Parathyroid adenoma (tissue), 2 donors: ENCODE results near the gene PLEKHB2.
A peak's percentile ranks its signal among the peaks of the same experiment; 100 is the strongest.

Source experiments
- H2AFZ ChIP-seq: fragments of 300-600 bp; sonication (generic); one replicate; pipeline ENCODE4 v1.7.0; 2017; ENCODE audit warnings: antibody characterized with exemption, mild to moderate bottlenecking
- H3K27ac ChIP-seq: fragments of 300-600 bp; sonication (generic); one replicate; pipeline ENCODE4 v1.7.0; 2017
- H3K27me3 ChIP-seq: fragments of 300-600 bp; sonication (generic); one replicate; pipeline ENCODE4 v1.7.0; 2017; ENCODE audit warnings: low read length; ENCODE audit not compliant: control insufficient read depth, insufficient read depth
- H3K36me3 ChIP-seq: fragments of 300-600 bp; sonication (generic); one replicate; pipeline ENCODE4 v1.7.0; 2017; ENCODE audit warnings: low read length; ENCODE audit not compliant: control insufficient read depth, insufficient read depth
- H3K4me1 ChIP-seq: fragments of 300-600 bp; sonication (generic); one replicate; pipeline ENCODE4 v1.7.0; 2017; ENCODE audit warnings: control low read depth
- H3K4me2 ChIP-seq: fragments of 300-600 bp; sonication (generic); one replicate; pipeline ENCODE4 v1.7.0; 2017; ENCODE audit warnings: low read length
- H3K4me3 ChIP-seq: fragments of 300-600 bp; sonication (generic); one replicate; pipeline ENCODE4 v1.7.0; 2017; ENCODE audit warnings: low read depth, low read length
- H3K79me2 ChIP-seq: fragments of 300-600 bp; sonication (generic); one replicate; pipeline ENCODE4 v1.7.0; 2017; ENCODE audit warnings: control low read depth
- H3K9ac ChIP-seq: fragments of 300-600 bp; sonication (generic); one replicate; pipeline ENCODE4 v1.7.0; 2017; ENCODE audit warnings: mild to moderate bottlenecking
- H3K9me3 ChIP-seq: fragments of 300-600 bp; sonication (generic); one replicate; pipeline ENCODE4 v1.7.0; 2017; ENCODE audit warnings: low read length; ENCODE audit not compliant: control insufficient read depth
- TF ChIP-seq, protein P1 (sequence below): fragments of 300-600 bp; sonication (generic); IDR thresholded peaks from one replicate; pipeline ENCODE4 v1.7.0; 2017; ENCODE audit warnings: antibody characterized with exemption, mild to moderate bottlenecking
- donor health status: primary hyperparathyroidism.

The PLEKHB2 gene

GRCh38 chr2:131094463-131095281, 10.5 kb upstream of the PLEKHB2 start:
- H3K27me3 ChIP-seq: no peaks in the 10 kb centered on the region
- H3K36me3 ChIP-seq: no peaks in the 10 kb centered on the region
- no peak overlapping the region for H3K27ac ChIP-seq
- no peak overlapping the region for H3K4me2 ChIP-seq
- H3K9me3 ChIP-seq: no peaks in the 10 kb centered on the region
- H3K79me2 ChIP-seq: peaks cover 21% of the 10 kb centered on the region
- peaks cover 2% of the 10 kb centered on the region for H3K4me1 ChIP-seq
- no peak overlapping the region for H3K4me3 ChIP-seq
- H3K9ac ChIP-seq: no peak overlapping the region
- TF ChIP-seq, protein P1, sequence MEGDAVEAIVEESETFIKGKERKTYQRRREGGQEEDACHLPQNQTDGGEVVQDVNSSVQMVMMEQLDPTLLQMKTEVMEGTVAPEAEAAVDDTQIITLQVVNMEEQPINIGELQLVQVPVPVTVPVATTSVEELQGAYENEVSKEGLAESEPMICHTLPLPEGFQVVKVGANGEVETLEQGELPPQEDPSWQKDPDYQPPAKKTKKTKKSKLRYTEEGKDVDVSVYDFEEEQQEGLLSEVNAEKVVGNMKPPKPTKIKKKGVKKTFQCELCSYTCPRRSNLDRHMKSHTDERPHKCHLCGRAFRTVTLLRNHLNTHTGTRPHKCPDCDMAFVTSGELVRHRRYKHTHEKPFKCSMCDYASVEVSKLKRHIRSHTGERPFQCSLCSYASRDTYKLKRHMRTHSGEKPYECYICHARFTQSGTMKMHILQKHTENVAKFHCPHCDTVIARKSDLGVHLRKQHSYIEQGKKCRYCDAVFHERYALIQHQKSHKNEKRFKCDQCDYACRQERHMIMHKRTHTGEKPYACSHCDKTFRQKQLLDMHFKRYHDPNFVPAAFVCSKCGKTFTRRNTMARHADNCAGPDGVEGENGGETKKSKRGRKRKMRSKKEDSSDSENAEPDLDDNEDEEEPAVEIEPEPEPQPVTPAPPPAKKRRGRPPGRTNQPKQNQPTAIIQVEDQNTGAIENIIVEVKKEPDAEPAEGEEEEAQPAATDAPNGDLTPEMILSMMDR: no peak
- H2AFZ ChIP-seq: peak overlapping the region; percentile 97

GRCh38 chr2:131103165-131103564, 2.0 kb upstream of the PLEKHB2 start:
- H3K79me2 ChIP-seq: peaks cover 25% of the 10 kb centered on the region
- no peaks in the 10 kb centered on the region for H3K36me3 ChIP-seq
- no peak overlapping the region for H3K9ac ChIP-seq
- H3K4me3 ChIP-seq: no peak overlapping the region
- H3K4me1 ChIP-seq: peaks cover 11% of the 10 kb centered on the region
- peak overlapping the region; percentile 31 for H2AFZ ChIP-seq
- TF ChIP-seq, protein P1: no peak
- no peaks in the 10 kb centered on the region for H3K9me3 ChIP-seq
- no peaks in the 10 kb centered on the region for H3K27me3 ChIP-seq
- no peak overlapping the region for H3K4me2 ChIP-seq
- no peak overlapping the region for H3K27ac ChIP-seq

GRCh38 chr2:131104487-131105155, 515 bp upstream of the PLEKHB2 start:
- peak overlapping the region; percentile 91 for H2AFZ ChIP-seq
- H3K4me2 ChIP-seq: peak overlapping the region; percentile 86
- peak overlapping the region; percentile 96 for H3K4me3 ChIP-seq
- TF ChIP-seq, protein P1: no peak
- no peaks in the 10 kb centered on the region for H3K36me3 ChIP-seq
- H3K4me1 ChIP-seq: peaks cover 11% of the 10 kb centered on the region
- peak overlapping the region; percentile 93 for H3K27ac ChIP-seq
- no peaks in the 10 kb centered on the region for H3K9me3 ChIP-seq
- no peaks in the 10 kb centered on the region for H3K27me3 ChIP-seq
- H3K9ac ChIP-seq: peak overlapping the region; percentile 25
- H3K79me2 ChIP-seq: peaks cover 33% of the 10 kb centered on the region

- H2AFZ ChIP-seq: peak overlapping the region; percentile 91
- H3K27me3 ChIP-seq: no peaks in the 10 kb centered on the region
- peak overlapping the region; percentile 96 for H3K4me3 ChIP-seq
- TF ChIP-seq, protein P1: no peak
- H3K27ac ChIP-seq: peak overlapping the region; percentile 93
- peak overlapping the region; percentile 78 for H3K9ac ChIP-seq
- no peaks in the 10 kb centered on the region for H3K9me3 ChIP-seq
- peaks cover 44% of the 10 kb centered on the region for H3K79me2 ChIP-seq
- no peaks in the 10 kb centered on the region for H3K36me3 ChIP-seq
- H3K4me2 ChIP-seq: peak overlapping the region; percentile 86
- peaks cover 11% of the 10 kb centered on the region for H3K4me1 ChIP-seq
These were observed 1.0 kb downstream of the PLEKHB2 start for GRCh38 chr2:131105950-131106801.
